Type B pancreatic cell (in vitro differentiated cells): ENCODE data around the gene PIP5K1C. TPM values are rescaled to one million over a fixed set of nuclear protein-coding genes. Genes with fewer than 3 reads are reported as not detected.

ENCODE experiments used
- DNase-seq: peaks from one replicate; pipeline ENCODE4 v3.0.0; 2021; ENCODE audit warnings: mixed read lengths; ENCODE audit not compliant: unreplicated experiment; ENCODE audit errors: extremely low spot score
- H3K27ac Mint-ChIP-seq: 2 replicates; pipeline ENCODE4 v1.8.0; 2021; ENCODE audit warnings: mild to moderate bottlenecking, mixed read lengths
- H3K27me3 Mint-ChIP-seq: 2 replicates; pipeline ENCODE4 v1.8.0; 2021; ENCODE audit warnings: mixed read lengths
- H3K36me3 Mint-ChIP-seq: 2 replicates; pipeline ENCODE4 v1.8.0; 2021; ENCODE audit warnings: mixed read lengths
- H3K4me1 Mint-ChIP-seq: one replicate; pipeline ENCODE4 v1.8.0; 2021; ENCODE audit warnings: mixed read lengths; ENCODE audit not compliant: unreplicated experiment
- H3K4me3 Mint-ChIP-seq: 2 replicates; pipeline ENCODE4 v1.8.0; 2021; ENCODE audit warnings: mild to moderate bottlenecking, mixed read lengths
- H3K9me3 Mint-ChIP-seq: 2 replicates; pipeline ENCODE4 v1.8.0; 2021; ENCODE audit warnings: mixed read lengths
- CTCF ChIP-seq: fragments of 200-600 bp; sonication (generic); conservative IDR thresholded peaks from 2 replicates; pipeline ENCODE4 v1.5.0; 2021; ENCODE audit warnings: antibody characterized with exemption, mild to moderate bottlenecking
- total RNA-seq: library from RNA; stranded (reverse); gene quantifications from 2 replicates; pipeline ENCODE4 v1.2.1, GENCODE V29; 2021; ENCODE audit warnings: low replicate concordance

PIP5K1C gene
- total RNA-seq, 1 donor from 2014 or later = 44.5 TPM

DNA sequence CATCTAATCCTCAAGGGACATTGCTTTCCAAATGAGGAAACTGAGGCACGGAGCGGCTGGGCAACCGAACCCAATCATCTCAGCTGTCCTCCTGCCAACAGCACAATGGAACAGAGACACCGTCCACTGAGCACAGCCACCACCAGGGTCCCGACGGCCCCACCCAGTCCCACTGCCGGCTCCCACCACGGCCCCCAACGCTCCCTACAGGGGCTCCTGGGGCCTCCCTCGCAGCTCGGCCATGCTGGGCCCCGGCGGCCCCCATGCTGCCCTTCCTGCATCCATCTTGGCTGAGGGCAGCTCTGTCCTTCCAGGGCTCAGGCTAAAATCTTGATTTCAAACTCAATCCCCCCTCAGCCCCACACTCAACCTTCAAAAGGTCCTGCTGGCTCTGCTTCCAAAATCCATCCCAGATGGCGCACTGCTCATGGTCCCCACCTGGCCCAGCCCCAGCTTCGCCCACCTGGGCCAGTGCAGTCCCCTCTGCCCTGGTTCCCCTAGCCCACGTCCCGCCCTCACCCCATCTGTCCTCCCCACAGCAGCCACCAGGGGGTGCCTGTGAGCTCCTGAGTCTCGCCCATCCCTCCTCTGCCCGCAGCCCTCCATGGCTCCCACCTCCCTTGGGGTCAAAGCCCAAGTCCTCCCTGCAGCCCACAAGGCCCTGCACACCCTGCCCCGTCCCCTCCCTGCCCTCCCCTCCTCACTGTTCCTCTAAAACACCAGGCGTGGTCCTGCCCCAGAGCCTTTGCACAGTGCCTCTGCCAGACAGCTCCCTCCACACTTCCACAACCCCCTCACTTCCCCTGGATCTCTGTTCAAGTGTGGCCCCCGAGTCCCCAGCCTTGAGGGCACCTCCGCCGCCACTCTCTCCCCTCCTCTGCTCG, 7.9 kb downstream of the PIP5K1C start:
- Mint-ChIP-seq H3K27ac (no peak overlapping the region), H3K4me1 (peaks cover 8% of the 10 kb centered on the region), H3K36me3 (no peaks in the 10 kb centered on the region), H3K27me3 (no peaks in the 10 kb centered on the region), H3K9me3 (no peaks in the 10 kb centered on the region), H3K4me3 (no peak overlapping the region)
- no peak for DNase-seq
- peak; percentile 69 for TF ChIP-seq CTCF

DNA sequence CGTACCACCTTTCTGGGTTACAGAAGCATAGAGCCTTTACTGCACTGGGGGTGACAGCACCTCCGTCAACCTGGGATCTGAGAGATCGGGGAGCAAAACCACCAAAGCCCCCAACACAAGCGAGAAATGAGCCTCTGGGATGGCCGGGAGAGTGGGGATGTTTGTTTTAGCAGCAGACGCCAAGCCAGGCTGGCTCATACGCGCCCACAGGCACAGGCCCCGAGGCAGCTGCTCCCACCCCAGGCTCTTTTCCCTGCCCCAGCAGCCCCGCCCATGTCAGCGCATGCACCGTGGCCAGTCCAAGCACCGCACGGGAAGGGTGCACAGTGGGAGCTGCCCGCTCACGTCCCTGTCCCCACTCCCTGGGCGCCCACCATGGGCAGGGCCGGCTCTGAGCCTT, 8.5 kb downstream of the PIP5K1C start:
- H3K27ac Mint-ChIP-seq = no peak overlapping the region
- H3K9me3 Mint-ChIP-seq = no peaks in the 10 kb centered on the region
- DNase-seq = no peak

GRCh38 chr19:3691372-3691716, 8.9 kb downstream of the PIP5K1C start:
- no peak overlapping the region for H3K4me3 Mint-ChIP-seq
- TF ChIP-seq CTCF = no peak

More for the DNA sequence above, 8.5 kb downstream of the PIP5K1C start:
- Mint-ChIP-seq H3K4me3 (no peak overlapping the region), H3K36me3 (no peaks in the 10 kb centered on the region), H3K4me1 (peaks cover 13% of the 10 kb centered on the region), H3K27me3 (no peaks in the 10 kb centered on the region)
- no peak for TF ChIP-seq CTCF

DNA sequence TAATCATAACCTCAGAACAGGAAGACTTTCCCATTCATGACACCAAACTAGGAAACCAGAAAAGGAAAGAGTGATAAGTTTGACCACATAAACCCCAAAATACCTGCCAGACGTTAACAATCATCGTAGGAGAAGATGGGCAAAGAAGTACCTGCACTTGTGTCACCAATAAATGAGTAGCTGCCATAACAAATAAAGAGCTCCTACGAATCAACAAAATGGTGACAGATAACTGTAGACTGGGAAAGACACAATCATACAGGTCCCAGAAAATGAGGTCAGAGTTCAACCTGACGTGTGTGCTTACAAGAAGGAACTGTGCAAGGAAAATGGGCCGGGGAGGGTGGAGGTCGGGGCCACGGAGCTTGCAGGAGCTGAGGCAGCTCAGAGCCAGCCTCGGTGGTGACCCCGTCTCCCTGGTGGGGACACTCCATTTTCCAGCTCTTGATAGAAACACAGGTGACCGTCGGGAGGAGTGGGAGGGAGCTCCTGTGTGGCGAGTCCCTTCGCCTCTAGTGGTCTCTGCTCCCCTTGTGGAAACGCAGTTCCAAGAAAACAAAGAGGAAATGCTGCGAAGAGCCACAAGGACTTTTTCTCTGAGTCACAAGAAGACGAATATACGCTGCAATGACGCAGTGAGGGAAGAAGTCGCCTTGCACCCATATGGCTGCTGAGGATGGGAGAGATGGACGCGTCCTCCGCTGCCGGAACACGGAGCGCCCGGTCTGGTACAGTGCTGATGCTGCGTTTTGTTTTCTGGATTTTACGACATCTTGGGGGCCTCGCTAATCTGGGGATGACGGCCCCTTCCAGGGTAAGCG, 9.5 kb downstream of the PIP5K1C start:
- H3K27ac Mint-ChIP-seq = no peak overlapping the region
- no peaks in the 10 kb centered on the region for H3K9me3 Mint-ChIP-seq
- no peak for TF ChIP-seq CTCF
- DNase-seq = no peak
- no peak overlapping the region for H3K4me3 Mint-ChIP-seq
- no peaks in the 10 kb centered on the region for H3K27me3 Mint-ChIP-seq
- no peaks in the 10 kb centered on the region for H3K36me3 Mint-ChIP-seq
- H3K4me1 Mint-ChIP-seq = peaks cover 13% of the 10 kb centered on the region

More at GRCh38 chr19:3691372-3691716, 8.9 kb downstream of the PIP5K1C start:
- DNase-seq = no peak
- no peaks in the 10 kb centered on the region for H3K27me3 Mint-ChIP-seq
- peaks cover 13% of the 10 kb centered on the region for H3K4me1 Mint-ChIP-seq
- no peak overlapping the region for H3K27ac Mint-ChIP-seq
- no peaks in the 10 kb centered on the region for H3K36me3 Mint-ChIP-seq
- no peaks in the 10 kb centered on the region for H3K9me3 Mint-ChIP-seq

DNA sequence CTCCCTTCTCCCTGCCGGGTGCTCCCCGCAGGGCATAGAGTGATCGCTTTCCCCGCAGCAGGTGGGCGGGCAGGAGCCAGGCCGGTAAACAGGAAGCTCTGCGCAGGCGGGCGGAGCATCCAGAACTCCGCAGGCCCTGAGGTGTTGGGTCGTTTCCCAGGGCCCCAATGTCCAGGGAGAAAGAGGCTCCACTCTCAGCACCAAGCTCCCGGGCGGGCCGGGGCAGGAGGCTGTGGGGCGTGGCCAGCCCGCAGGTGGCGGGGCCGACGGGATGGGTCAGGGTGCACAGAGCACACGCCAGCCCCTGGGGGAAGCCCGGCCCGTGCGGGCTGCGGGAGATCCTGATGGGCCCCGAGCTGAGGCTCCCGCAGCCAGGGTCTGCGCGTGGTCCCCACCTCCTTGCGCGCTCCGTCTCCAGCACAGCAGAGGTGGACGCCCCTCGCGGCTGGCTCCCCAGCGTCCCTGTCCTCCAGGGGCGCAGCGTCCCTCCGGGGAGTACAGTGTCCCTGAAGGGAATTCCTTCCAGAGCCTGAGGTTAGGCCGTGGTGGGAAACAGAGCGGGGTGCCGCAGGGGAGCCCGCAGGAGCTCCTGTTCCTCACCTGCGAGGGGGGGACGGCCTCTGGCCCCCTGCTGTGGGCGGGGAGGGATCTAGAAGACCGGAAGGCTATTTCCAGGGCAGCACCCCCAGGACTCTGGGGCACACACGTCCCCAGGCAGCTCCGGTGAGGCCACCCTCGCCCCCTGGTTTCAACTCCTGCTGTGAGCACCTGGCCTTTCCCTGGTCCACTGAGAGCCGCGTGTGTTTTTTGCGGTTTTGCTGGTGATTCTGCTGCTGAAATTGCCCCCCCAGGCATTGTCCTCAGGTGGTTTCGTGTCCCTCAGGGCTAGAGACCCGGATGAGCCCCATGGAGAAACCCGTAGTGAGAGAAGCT, 12.2 kb downstream of the PIP5K1C start:
- TF ChIP-seq CTCF = no peak
- H3K27me3 Mint-ChIP-seq = no peaks in the 10 kb centered on the region
- H3K4me1 Mint-ChIP-seq = peaks cover 23% of the 10 kb centered on the region
- DNase-seq = no peak
- peaks cover 11% of the 10 kb centered on the region for H3K36me3 Mint-ChIP-seq
- no peak overlapping the region for H3K27ac Mint-ChIP-seq
- H3K4me3 Mint-ChIP-seq = no peak overlapping the region
- H3K9me3 Mint-ChIP-seq = no peaks in the 10 kb centered on the region
